H9 (cell line): Measurements from ENCODE around the gene GTF2H3. TPM values are rescaled to one million over a fixed set of nuclear protein-coding genes. Genes with fewer than 3 reads are reported as not detected.

Source experiments
- DNase-seq: peaks from one replicate; pipeline ENCODE4 v3.0.0-alpha.2; 2017
- H2AFZ ChIP-seq: one replicate; pipeline ENCODE4 v1.6.1; 2013; ENCODE audit warnings: mild to moderate bottlenecking, low read length, control low read depth, moderate library complexity
- H2AK5ac ChIP-seq: 2 replicates; pipeline ENCODE4 v1.6.1; 2013; ENCODE audit warnings: low read length, control low read depth, mixed read lengths; ENCODE audit not compliant: insufficient read length
- H2BK120ac ChIP-seq: one replicate; pipeline ENCODE4 v1.6.1; 2013; ENCODE audit warnings: low read depth, mild to moderate bottlenecking, low read length, control low read depth, inconsistent platforms; ENCODE audit not compliant: poor library complexity, severe bottlenecking
- H2BK12ac ChIP-seq: 2 replicates; pipeline ENCODE4 v1.6.1; 2013; ENCODE audit warnings: low read length, control low read depth, mixed read lengths, low read depth; ENCODE audit not compliant: insufficient read length
- H2BK15ac ChIP-seq: 2 replicates; pipeline ENCODE4 v1.6.1; 2013; ENCODE audit warnings: low read depth, low read length, control low read depth
- H2BK20ac ChIP-seq: one replicate; pipeline ENCODE4 v1.6.1; 2013; ENCODE audit warnings: low read depth, mild to moderate bottlenecking, low read length, control low read depth, inconsistent platforms; ENCODE audit not compliant: poor library complexity, severe bottlenecking
- H2BK5ac ChIP-seq: 2 replicates; pipeline ENCODE4 v1.6.1; 2013; ENCODE audit warnings: low read length, control low read depth, mixed read lengths; ENCODE audit not compliant: insufficient read length
- H3K14ac ChIP-seq: 2 replicates; pipeline ENCODE4 v1.6.1; 2013; ENCODE audit warnings: low read length, control low read depth; ENCODE audit not compliant: insufficient read depth
- H3K18ac ChIP-seq: 2 replicates; pipeline ENCODE4 v1.6.1; 2013; ENCODE audit warnings: low read depth, mild to moderate bottlenecking, mixed read lengths, low read length, control low read depth; ENCODE audit not compliant: insufficient read length
- H3K23ac ChIP-seq: 2 replicates; pipeline ENCODE4 v1.6.1; 2013; ENCODE audit warnings: low read length, control low read depth, mixed read lengths, low read depth; ENCODE audit not compliant: insufficient read length
- H3K23me2 ChIP-seq: 2 replicates; pipeline ENCODE4 v1.6.1; 2013; ENCODE audit warnings: low read depth, mild to moderate bottlenecking, mixed read lengths, low read length, control low read depth; ENCODE audit not compliant: insufficient read length, poor library complexity, severe bottlenecking
- H3K27ac ChIP-seq: 2 replicates; pipeline ENCODE4 v1.5.1; 2013; ENCODE audit warnings: low read length, control low read depth, mixed read lengths, low read depth; ENCODE audit not compliant: insufficient read length
- H3K27me3 ChIP-seq: 2 replicates; pipeline ENCODE4 v1.6.1; 2013; ENCODE audit warnings: low read length, control low read depth, inconsistent platforms; ENCODE audit not compliant: insufficient read depth
- H3K4ac ChIP-seq: 2 replicates; pipeline ENCODE4 v1.6.1; 2013; ENCODE audit warnings: low read depth, mild to moderate bottlenecking, control low read depth, inconsistent platforms, low read length, moderate library complexity
- H3K4me1 ChIP-seq: 2 replicates; pipeline ENCODE4 v1.6.1; 2013; ENCODE audit warnings: low read length, control low read depth, inconsistent platforms; ENCODE audit not compliant: insufficient read depth
- H3K4me2 ChIP-seq: 2 replicates; pipeline ENCODE4 v1.6.1; 2013; ENCODE audit warnings: low read length, control low read depth, mixed read lengths; ENCODE audit not compliant: insufficient read length, insufficient read depth
- H3K56ac ChIP-seq: 2 replicates; pipeline ENCODE4 v1.6.1; 2013; ENCODE audit warnings: low read depth, mild to moderate bottlenecking, mixed read lengths, low read length, control low read depth; ENCODE audit not compliant: insufficient read length
- H3K79me1 ChIP-seq: 2 replicates; pipeline ENCODE4 v1.6.1; 2013; ENCODE audit warnings: low read depth, mild to moderate bottlenecking, moderate library complexity, low read length, control low read depth, inconsistent platforms; ENCODE audit not compliant: insufficient read depth, poor library complexity, severe bottlenecking
- H3K79me2 ChIP-seq: 2 replicates; pipeline ENCODE4 v1.6.1; 2013; ENCODE audit warnings: low read length, control low read depth, inconsistent platforms; ENCODE audit not compliant: insufficient read depth
- H3K9ac ChIP-seq: 2 replicates; pipeline ENCODE4 v1.6.1; 2013; ENCODE audit warnings: low read length, control low read depth, mixed read lengths; ENCODE audit not compliant: insufficient read length; ENCODE audit errors: extremely low read depth
- H3K9me3 ChIP-seq: one replicate; pipeline ENCODE4 v1.6.1; 2013; ENCODE audit warnings: low read depth, low read length, inconsistent platforms; ENCODE audit not compliant: control insufficient read depth
- H3T11ph ChIP-seq: one replicate; pipeline ENCODE4 v1.6.1; 2013; ENCODE audit warnings: mild to moderate bottlenecking, low read length, control low read depth, inconsistent platforms
- H4K20me1 ChIP-seq: one replicate; pipeline ENCODE4 v1.6.1; 2013; ENCODE audit not compliant: control insufficient read depth, insufficient read length, insufficient read depth
- H4K5ac ChIP-seq: 2 replicates; pipeline ENCODE4 v1.6.1; 2013; ENCODE audit warnings: low read depth, mild to moderate bottlenecking, mixed read lengths, low read length, control low read depth; ENCODE audit not compliant: insufficient read length
- H4K8ac ChIP-seq: replicated peaks from 2 replicates; pipeline ENCODE4 v1.6.1; 2013; ENCODE audit warnings: low read length, control low read depth, mixed read lengths, low read depth; ENCODE audit not compliant: insufficient read length
- H4K91ac ChIP-seq: 2 replicates; pipeline ENCODE4 v1.6.1; 2013; ENCODE audit warnings: low read depth, mild to moderate bottlenecking, moderate library complexity, mixed read lengths, low read length, control low read depth; ENCODE audit not compliant: insufficient read length
- H3K27ac Mint-ChIP-seq, 3 experiments: 2 replicates in 2 of 3; 3 replicates in 1 of 3; pipeline ENCODE4 v1.8.0; 2020 to 2021; ENCODE audit warnings: mixed read lengths in 3 of 3, mild to moderate bottlenecking in 1 of 3, moderate library complexity in 1 of 3
- H3K27me3 Mint-ChIP-seq: 2 replicates; pipeline ENCODE4 v1.8.0; 2021; ENCODE audit warnings: low read depth, mild to moderate bottlenecking, moderate library complexity, mixed read lengths
- H3K36me3 Mint-ChIP-seq, 3 experiments: 2 replicates in 2 of 3; 3 replicates in 1 of 3; pipeline ENCODE4 v1.8.0; 2020 to 2021; ENCODE audit warnings: low read depth in 3 of 3, mixed read lengths in 3 of 3; ENCODE audit not compliant: insufficient read depth in 1 of 3
- H3K4me1 Mint-ChIP-seq, 2 experiments: 2 replicates each; pipeline ENCODE4 v1.8.0; 2020; ENCODE audit warnings: mixed read lengths in 2 of 2
- H3K4me3 Mint-ChIP-seq, 2 experiments: 2 replicates in 1 of 2; 3 replicates in 1 of 2; pipeline ENCODE4 v1.8.0; 2020 to 2021; ENCODE audit warnings: mild to moderate bottlenecking in 2 of 2, mixed read lengths in 2 of 2, moderate library complexity in 1 of 2
- H3K9me3 Mint-ChIP-seq, 2 experiments: 2 replicates in 1 of 2; 3 replicates in 1 of 2; pipeline ENCODE4 v1.8.0; 2020; ENCODE audit warnings: mild to moderate bottlenecking in 2 of 2, mixed read lengths in 2 of 2, moderate library complexity in 1 of 2
- CTCF ChIP-seq: fragments of 200-600 bp; sonication (generic); conservative IDR thresholded peaks from 3 replicates; pipeline ENCODE4 v1.8.0; 2021; ENCODE audit warnings: antibody characterized with exemption, mild to moderate bottlenecking
- WGBS: extraction: QIAGEN DNeasy Blood & Tissue Kit; methylation state at CpG from one replicate; pipeline ENCODE4 v1.1.7; 2013; ENCODE audit warnings: missing lambda C conversion rate, low lambda C conversion rate, mixed read lengths; ENCODE audit not compliant: insufficient read length; ENCODE audit errors: extremely low coverage; 5-methylcytosine and 5-hydroxymethylcytosine counted together
- total RNA-seq: library from RNA; stranded (reverse); gene quantifications from 2 replicates; pipeline ENCODE4 v1.2.1, GENCODE V29; 2021

GTF2H3 gene
- total RNA-seq, 1 experiment from 2014 or later, result 39.2 TPM

- Histone ChIP-seq H3K56ac (no peak overlapping the region), H3K4ac (no peak overlapping the region), H2BK120ac (no peak overlapping the region), H3K79me1 (no peaks in the 10 kb centered on the region), H3K9ac (no peak overlapping the region), H3K23ac (no peak overlapping the region), H2BK20ac (no peak overlapping the region), H2BK5ac (no peak overlapping the region), H3T11ph (no peak overlapping the region), H3K27ac (no peak overlapping the region), H3K79me2 (no peaks in the 10 kb centered on the region), H3K18ac (no peak overlapping the region), H4K20me1 (no peaks in the 10 kb centered on the region), H3K9me3 (no peaks in the 10 kb centered on the region), H3K4me1 (no peaks in the 10 kb centered on the region), H2BK12ac (no peak overlapping the region), H2BK15ac (no peak overlapping the region), H2AFZ (no peak overlapping the region), H3K23me2 (no peaks in the 10 kb centered on the region), H3K27me3 (no peaks in the 10 kb centered on the region), H2AK5ac (no peak overlapping the region), H3K4me2 (no peak overlapping the region), H3K14ac (no peak overlapping the region), H4K91ac (no peak overlapping the region), H4K8ac (no peak overlapping the region), H4K5ac (no peak overlapping the region)
- peaks cover 58 to 92% (median 85%) of the 10 kb centered on the region in 3 experiments; a peak in 6 of 7 replicates for H3K36me3 Mint-ChIP-seq
- TF ChIP-seq CTCF, result no peak
- no peak for DNase-seq
- H3K27me3 Mint-ChIP-seq, result no peaks in the 10 kb centered on the region
- no peaks in the 10 kb centered on the region for H3K9me3 Mint-ChIP-seq
- no peaks in the 10 kb centered on the region for H3K4me1 Mint-ChIP-seq
- H3K4me3 Mint-ChIP-seq, result no peak overlapping the region
- no CpG with 5 or more reads among the region's 2 CpGs for WGBS
- H3K27ac Mint-ChIP-seq, result no peak overlapping the region
Observed at GRCh38 chr12:123614110-123614509, 19.5 kb upstream of the GTF2H3 start.
